Caco-2 (cell line): ENCODE data around the gene LMF1. TPM values are rescaled to one million over a fixed set of nuclear protein-coding genes. Genes with fewer than 3 reads are reported as not detected.

ENCODE experiments used
- BruUV-seq: library from RNA; stranded (reverse); fragments of 400-500 nt; replicated peaks from 2 replicates; lab custom pipeline; 2021; lab: Mats Ljungman, UMichigan
- CTCF ChIA-PET: fragments of 300-600 bp; sonication (Branson Sonifier 250); formaldehyde crosslinking; loops from one replicate; lab custom pipeline; 2022; ENCODE audit warnings: antibody characterized with exemption; lab: Charles Lee
- POLR2A ChIA-PET: fragments of 300-600 bp; sonication (Branson Sonifier 250); formaldehyde crosslinking; loops from one replicate; lab custom pipeline; 2022; ENCODE audit warnings: antibody characterized with exemption; lab: Charles Lee
- DNase-seq, 2 experiments: peaks; one replicate each; pipeline versions ENCODE4 v3.0.0 to v3.0.0-alpha.2; 2020 to 2022
- H3K27me3 ChIP-seq: replicated peaks from 2 replicates; pipeline ENCODE4 v1.6.0; 2011; ENCODE audit warnings: low read length; ENCODE audit not compliant: control insufficient read depth, insufficient read depth
- H3K36me3 ChIP-seq: 2 replicates; pipeline ENCODE4 v1.5.1; 2011; ENCODE audit warnings: low read length; ENCODE audit not compliant: control insufficient read depth, insufficient read depth
- H3K4me1 ChIP-seq: fragments of 250-450 bp; sonication (Bioruptor Pico); 2 replicates; pipeline ENCODE4 v1.5.1; 2020; ENCODE audit warnings: mild to moderate bottlenecking
- H3K4me3 ChIP-seq: 2 replicates; pipeline ENCODE4 v1.5.1; 2011; ENCODE audit warnings: low read depth, mild to moderate bottlenecking, control low read depth, low read length
- H3K9me3 ChIP-seq: fragments of 250-450 bp; sonication (Bioruptor Pico); 2 replicates; pipeline ENCODE4 v1.5.1; 2020; ENCODE audit warnings: mild to moderate bottlenecking, moderate library complexity
- H3K27ac Mint-ChIP-seq: one replicate; pipeline ENCODE4 v1.8.0; 2022; ENCODE audit warnings: mixed read lengths; ENCODE audit not compliant: unreplicated experiment
- H3K27me3 Mint-ChIP-seq: one replicate; pipeline ENCODE4 v1.8.0; 2022; ENCODE audit warnings: mixed read lengths; ENCODE audit not compliant: insufficient read depth, unreplicated experiment
- H3K36me3 Mint-ChIP-seq: one replicate; pipeline ENCODE4 v1.8.0; 2022; ENCODE audit warnings: mild to moderate bottlenecking, mixed read lengths; ENCODE audit not compliant: insufficient read depth, unreplicated experiment
- H3K4me1 Mint-ChIP-seq: one replicate; pipeline ENCODE4 v1.8.0; 2022; ENCODE audit warnings: low read depth, mixed read lengths; ENCODE audit not compliant: unreplicated experiment
- H3K4me3 Mint-ChIP-seq: one replicate; pipeline ENCODE4 v1.8.0; 2022; ENCODE audit warnings: mild to moderate bottlenecking, moderate library complexity, mixed read lengths; ENCODE audit not compliant: unreplicated experiment
- H3K9me3 Mint-ChIP-seq: one replicate; pipeline ENCODE4 v1.8.0; 2022; ENCODE audit warnings: mixed read lengths; ENCODE audit not compliant: unreplicated experiment
- intact Hi-C: fragments of 100-400 bp; cut with micrococcal nuclease; formaldehyde crosslinking; loops from one replicate; pipeline ENCODE4 v1.10.0; 2022; ENCODE audit not compliant: unreplicated experiment
- total RNA-seq: library from RNA; stranded (reverse); gene quantifications from 2 replicates; pipeline ENCODE4 v1.2.3, GENCODE V29; 2022
- TF ChIP-seq, protein P1 (sequence below), 2 experiments: fragments of 200-600 bp in 1 of 2; IDR thresholded peaks; 1 replicate in 1 of 2; 2 replicates in 1 of 2; pipeline versions ENCODE4 v1.5.1 to v1.8.0; 2011 to 2022; ENCODE audit warnings: antibody characterized with exemption in 1 of 2, control low read depth in 1 of 2, inconsistent platforms in 1 of 2, low read depth in 1 of 2, low read length in 1 of 2, mild to moderate bottlenecking in 1 of 2, moderate library complexity in 1 of 2; ENCODE audit not compliant: insufficient read depth in 1 of 2, severe bottlenecking in 1 of 2, unreplicated experiment in 1 of 2

Gene LMF1
- total RNA-seq, 1 experiment from 2014 or later = 12.3 TPM

DNA sequence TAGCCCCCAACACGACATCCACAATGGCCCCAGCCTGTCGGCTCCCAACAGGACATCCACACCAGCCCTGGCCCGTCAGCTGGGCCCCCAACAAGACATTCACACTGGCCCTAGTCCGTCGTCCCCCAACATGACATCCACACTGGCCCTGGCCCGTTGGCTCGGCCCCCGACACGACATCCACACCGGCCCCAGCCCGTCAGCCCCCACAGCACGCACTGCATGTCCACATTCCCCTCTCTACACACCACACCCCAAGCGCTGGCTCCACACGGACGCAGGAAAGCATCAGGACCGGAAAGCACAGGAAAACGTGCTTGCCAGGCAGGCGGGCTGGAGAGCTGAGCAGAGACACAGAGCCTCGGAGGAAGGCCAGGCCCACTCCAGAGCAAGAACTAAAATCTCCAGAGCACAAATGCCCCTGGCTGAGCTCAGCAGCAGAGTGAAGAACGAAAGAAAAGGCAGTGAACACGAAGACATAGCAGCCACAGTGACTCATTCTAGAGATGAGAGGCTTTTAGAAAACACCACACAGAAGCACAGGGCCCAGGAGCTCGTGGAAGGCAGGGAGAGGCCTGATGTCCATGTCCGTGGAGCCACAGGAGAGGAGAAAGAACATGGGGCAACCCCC, 50.6 kb downstream of the LMF1 start:
- Mint-ChIP-seq H3K4me3 (no peak overlapping the region), H3K27me3 (no peaks in the 10 kb centered on the region), H3K9me3 (peaks cover 15% of the 10 kb centered on the region), H3K4me1 (no peaks in the 10 kb centered on the region), H3K27ac (no peak overlapping the region), H3K36me3 (no peaks in the 10 kb centered on the region)
- intact Hi-C loops = no loop called here
- no TSS peak for BruUV-seq
- ChIA-PET CTCF (no interaction called here), POLR2A (no interaction called here)
- TF ChIP-seq, protein P1, sequence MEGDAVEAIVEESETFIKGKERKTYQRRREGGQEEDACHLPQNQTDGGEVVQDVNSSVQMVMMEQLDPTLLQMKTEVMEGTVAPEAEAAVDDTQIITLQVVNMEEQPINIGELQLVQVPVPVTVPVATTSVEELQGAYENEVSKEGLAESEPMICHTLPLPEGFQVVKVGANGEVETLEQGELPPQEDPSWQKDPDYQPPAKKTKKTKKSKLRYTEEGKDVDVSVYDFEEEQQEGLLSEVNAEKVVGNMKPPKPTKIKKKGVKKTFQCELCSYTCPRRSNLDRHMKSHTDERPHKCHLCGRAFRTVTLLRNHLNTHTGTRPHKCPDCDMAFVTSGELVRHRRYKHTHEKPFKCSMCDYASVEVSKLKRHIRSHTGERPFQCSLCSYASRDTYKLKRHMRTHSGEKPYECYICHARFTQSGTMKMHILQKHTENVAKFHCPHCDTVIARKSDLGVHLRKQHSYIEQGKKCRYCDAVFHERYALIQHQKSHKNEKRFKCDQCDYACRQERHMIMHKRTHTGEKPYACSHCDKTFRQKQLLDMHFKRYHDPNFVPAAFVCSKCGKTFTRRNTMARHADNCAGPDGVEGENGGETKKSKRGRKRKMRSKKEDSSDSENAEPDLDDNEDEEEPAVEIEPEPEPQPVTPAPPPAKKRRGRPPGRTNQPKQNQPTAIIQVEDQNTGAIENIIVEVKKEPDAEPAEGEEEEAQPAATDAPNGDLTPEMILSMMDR (IDR thresholded peaks at IDR 0.05; ENCODE audit: insufficient read depth in 1 of 2, low read depth in 1 of 2, low read length in 1 of 2, severe bottlenecking in 1 of 2, unreplicated experiment in 1 of 2) = no peak
- no peak for DNase-seq
- Histone ChIP-seq H3K4me1 (no peaks in the 10 kb centered on the region), H3K9me3 (no peaks in the 10 kb centered on the region), H3K27me3 (no peaks in the 10 kb centered on the region), H3K4me3 (no peak overlapping the region), H3K36me3 (no peaks in the 10 kb centered on the region)

GRCh38 chr16:919658-920050, 51.1 kb downstream of the LMF1 start:
- BruUV-seq = no TSS peak
- H3K9me3 Mint-ChIP-seq = peaks cover 15% of the 10 kb centered on the region
- H3K4me1 ChIP-seq = no peaks in the 10 kb centered on the region
- H3K9me3 ChIP-seq = no peaks in the 10 kb centered on the region
- no peaks in the 10 kb centered on the region for H3K36me3 ChIP-seq
- TF ChIP-seq, protein P1 (IDR thresholded peaks at IDR 0.05; ENCODE audit: insufficient read depth in 1 of 2, low read depth in 1 of 2, low read length in 1 of 2, severe bottlenecking in 1 of 2, unreplicated experiment in 1 of 2) = no peak
- DNase-seq = no peak
- ChIA-PET POLR2A (no interaction called here), CTCF (no interaction called here)
- H3K4me3 Mint-ChIP-seq = no peak overlapping the region
- no peaks in the 10 kb centered on the region for H3K27me3 Mint-ChIP-seq
- no peak overlapping the region for H3K4me3 ChIP-seq
- no peak overlapping the region for H3K27ac Mint-ChIP-seq
- no peaks in the 10 kb centered on the region for H3K36me3 Mint-ChIP-seq
- no peaks in the 10 kb centered on the region for H3K4me1 Mint-ChIP-seq
- no peaks in the 10 kb centered on the region for H3K27me3 ChIP-seq
- intact Hi-C loops = no loop called here

DNA sequence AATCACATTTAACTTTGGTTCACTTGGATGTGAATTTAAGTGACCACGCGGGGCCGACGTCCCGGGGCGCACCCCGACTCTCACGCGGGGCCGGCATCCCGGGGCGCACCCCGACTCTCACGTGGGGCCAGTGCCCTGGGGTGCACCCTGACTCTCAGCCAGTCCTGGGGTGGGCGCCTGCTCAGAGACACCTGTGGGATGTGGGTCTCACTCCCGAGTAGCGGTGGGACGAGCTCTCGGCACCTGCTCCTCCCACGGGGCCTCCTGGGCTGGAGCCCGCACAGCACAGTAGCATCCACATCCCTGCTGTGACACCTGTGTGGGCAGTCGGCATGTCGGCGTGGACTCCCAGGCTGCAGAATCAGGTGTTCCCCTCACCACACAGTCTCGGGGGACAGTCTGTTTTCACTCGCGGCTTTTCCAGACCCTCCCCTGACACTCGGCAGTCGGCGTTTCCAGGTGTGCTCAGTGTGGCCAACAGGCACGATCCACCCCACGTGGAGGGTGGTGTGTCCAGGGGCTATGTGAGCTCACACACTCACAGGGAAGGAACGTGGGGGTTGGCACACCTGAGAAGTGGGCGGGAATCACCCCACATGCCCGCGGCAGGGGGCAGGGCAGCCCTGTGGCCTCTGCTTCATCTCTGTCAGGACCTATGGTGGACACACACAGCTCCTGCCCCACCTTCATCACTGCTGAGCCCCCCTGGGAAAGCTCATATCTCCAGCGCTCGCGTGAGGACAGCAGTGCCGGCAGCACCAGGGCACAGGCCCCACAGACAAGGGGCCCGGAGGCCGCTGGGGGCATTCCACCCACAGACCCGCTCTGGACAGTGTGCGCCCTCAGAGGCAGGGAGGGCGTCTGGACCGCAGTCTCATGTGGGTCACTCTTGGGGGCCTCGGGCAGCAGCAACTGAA, 51.8 kb downstream of the LMF1 start:
- BruUV-seq = no TSS peak
- H3K27me3 Mint-ChIP-seq = no peaks in the 10 kb centered on the region
- ChIA-PET CTCF (no interaction called here), POLR2A (no interaction called here)
- H3K27ac Mint-ChIP-seq = no peak overlapping the region
- no peak for DNase-seq
- Histone ChIP-seq H3K36me3 (no peaks in the 10 kb centered on the region), H3K4me3 (no peak overlapping the region), H3K27me3 (no peaks in the 10 kb centered on the region), H3K9me3 (no peaks in the 10 kb centered on the region), H3K4me1 (no peaks in the 10 kb centered on the region)
- H3K4me3 Mint-ChIP-seq = no peak overlapping the region
- H3K9me3 Mint-ChIP-seq = peaks cover 15% of the 10 kb centered on the region
- no peaks in the 10 kb centered on the region for H3K4me1 Mint-ChIP-seq
- intact Hi-C loops = no loop called here
- TF ChIP-seq, protein P1 (IDR thresholded peaks at IDR 0.05; ENCODE audit: insufficient read depth in 1 of 2, low read depth in 1 of 2, low read length in 1 of 2, severe bottlenecking in 1 of 2, unreplicated experiment in 1 of 2) = no peak
- H3K36me3 Mint-ChIP-seq = no peaks in the 10 kb centered on the region
